ENCODE data around the gene SIDT2.
"Not testable (repeated sequence)": the region's sequence is repeated elsewhere in the genome, so short reads cannot be mapped to it uniquely, and the experiment has no call there.

Gene SIDT2

GRCh38 chr11:117205211-117205818 lies 26.8 kb downstream of the SIDT2 start:
- no peak for DNase-seq

GRCh38 chr11:117206111-117206510 lies 27.6 kb downstream of the SIDT2 start:
- DNase-seq, result not testable (repeated sequence)

- not testable (repeated sequence) for DNase-seq
Observed at GRCh38 chr11:117206859-117207258, 28.3 kb downstream of the SIDT2 start.

- DNase-seq, result not testable (repeated sequence)
Observed at GRCh38 chr11:117207481-117207880, 28.9 kb downstream of the SIDT2 start.

- DNase-seq, result not testable (repeated sequence)
Observed at GRCh38 chr11:117208710-117209109, 30.2 kb downstream of the SIDT2 start.

GRCh38 chr11:117209351-117210125 lies 31.0 kb downstream of the SIDT2 start:
- DNase-seq, result not testable (repeated sequence)

GRCh38 chr11:117210620-117211019 lies 32.1 kb downstream of the SIDT2 start:
- DNase-seq, result no peak

GRCh38 chr11:117212697-117213355 lies 34.3 kb downstream of the SIDT2 start:
- DNase-seq, result no peak

GRCh38 chr11:117214404-117215110 lies 36.0 kb downstream of the SIDT2 start:
- no peak for DNase-seq

GRCh38 chr11:117217141-117218084 lies 38.9 kb downstream of the SIDT2 start:
- no peak for DNase-seq

- no peak for DNase-seq
Observed at GRCh38 chr11:117218133-117218915, 39.8 kb downstream of the SIDT2 start.

GRCh38 chr11:117219001-117219400 lies 40.5 kb downstream of the SIDT2 start:
- DNase-seq, result no peak

- DNase-seq, result no peak
Observed at GRCh38 chr11:117219455-117219854, 40.9 kb downstream of the SIDT2 start.

GRCh38 chr11:117219995-117220394 lies 41.5 kb downstream of the SIDT2 start:
- no peak for DNase-seq

GRCh38 chr11:117220568-117220967 lies 42.0 kb downstream of the SIDT2 start:
- no peak for DNase-seq

- DNase-seq, result no peak
Observed at GRCh38 chr11:117220999-117221774, 42.6 kb downstream of the SIDT2 start.

- DNase-seq, result no peak
Observed at GRCh38 chr11:117221775-117222517, 43.4 kb downstream of the SIDT2 start.

- DNase-seq, result no peak
Observed at GRCh38 chr11:117222991-117223740, 44.6 kb downstream of the SIDT2 start.
